Keratinocyte (primary cell): ENCODE results near the gene SLC6A3.

Experiments
- CTCF ChIP-seq, 3 experiments: IDR thresholded peaks in 1 of 3; conservative IDR thresholded peaks in 1 of 3; optimal IDR thresholded peaks in 1 of 3; 2 replicates in 2 of 3; 3 replicates in 1 of 3; pipeline versions ENCODE3 to v1.5.1; 2011; ENCODE audit warnings: low read length in 3 of 3, mild to moderate bottlenecking in 3 of 3, moderate library complexity in 2 of 3, control low read depth in 1 of 3, inconsistent platforms in 1 of 3; ENCODE audit not compliant: insufficient read depth in 2 of 3; ENCODE audit errors: extremely low read depth in 1 of 3
- EZH2 ChIP-seq: IDR thresholded peaks from one replicate; pipeline ENCODE4 v1.6.1; 2012; ENCODE audit warnings: inconsistent platforms, mild to moderate bottlenecking, low read length, moderate library complexity

- TF ChIP-seq CTCF (optimal IDR thresholded peaks at IDR 0.05 in 1 of 3, IDR thresholded peaks at IDR 0.05 in 1 of 3, conservative IDR thresholded peaks at IDR 0.05 in 1 of 3; ENCODE audit: extremely low read depth in 1 of 3, insufficient read depth in 2 of 3, low read length in 3 of 3) = no peak
- no peak for TF ChIP-seq EZH2
Observed at GRCh38 chr5:1453613-1454012, 8.4 kb upstream of the SLC6A3 start.
